H4 (cell line): ENCODE measurements around the gene CYP17A1. TPM values are rescaled to one million over a fixed set of nuclear protein-coding genes. Genes with fewer than 3 reads are reported as not detected.
A peak's percentile ranks its signal among the peaks of the same experiment; 100 is the strongest.

Experiments
- DNase-seq: peaks from one replicate; pipeline ENCODE4 v3.0.0-alpha.2; 2015; ENCODE audit warnings: low spot score
- total RNA-seq: library from RNA; depleted of rRNA; stranded (reverse); fragments of >200 nt; shearing (Covaris generic); gene quantifications from 2 replicates; pipeline ENCODE4 v1.2.3, GENCODE V29; 2014

CYP17A1 gene
- total RNA-seq, 1 experiment from 2014 or later, result not detected

DNA sequence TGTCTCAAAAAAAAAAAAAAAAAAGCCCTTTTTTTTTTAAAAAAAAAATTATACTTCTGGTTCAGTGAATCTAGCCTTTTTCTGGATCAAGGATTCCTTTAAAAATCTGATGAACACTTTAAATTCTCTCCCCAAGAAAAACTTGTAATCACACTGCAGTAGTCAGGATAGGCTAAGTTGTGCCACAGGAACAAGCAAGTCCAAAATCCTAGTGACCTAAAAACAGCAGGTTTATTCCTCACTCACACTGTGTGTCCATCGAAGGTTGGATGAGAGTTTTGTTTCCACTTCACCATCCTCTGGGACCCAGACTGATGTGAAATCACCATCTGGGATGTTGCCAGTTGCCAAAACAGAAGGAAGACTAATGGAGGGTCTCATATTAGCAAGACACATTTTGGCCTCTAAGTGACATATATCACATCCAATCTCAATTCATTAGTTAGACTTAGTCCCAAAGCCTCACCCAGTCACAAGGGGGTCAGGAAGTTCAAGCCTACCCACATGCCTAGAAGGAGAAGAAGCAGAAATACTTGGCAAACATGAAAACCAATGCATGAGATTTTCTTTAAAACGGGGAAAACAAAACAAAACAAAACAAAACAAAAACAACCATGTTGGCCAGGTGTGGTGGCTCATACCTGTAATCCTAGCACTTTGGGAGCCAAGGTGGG lies 32.7 kb downstream of the CYP17A1 start:
- DNase-seq, result no peak

DNA sequence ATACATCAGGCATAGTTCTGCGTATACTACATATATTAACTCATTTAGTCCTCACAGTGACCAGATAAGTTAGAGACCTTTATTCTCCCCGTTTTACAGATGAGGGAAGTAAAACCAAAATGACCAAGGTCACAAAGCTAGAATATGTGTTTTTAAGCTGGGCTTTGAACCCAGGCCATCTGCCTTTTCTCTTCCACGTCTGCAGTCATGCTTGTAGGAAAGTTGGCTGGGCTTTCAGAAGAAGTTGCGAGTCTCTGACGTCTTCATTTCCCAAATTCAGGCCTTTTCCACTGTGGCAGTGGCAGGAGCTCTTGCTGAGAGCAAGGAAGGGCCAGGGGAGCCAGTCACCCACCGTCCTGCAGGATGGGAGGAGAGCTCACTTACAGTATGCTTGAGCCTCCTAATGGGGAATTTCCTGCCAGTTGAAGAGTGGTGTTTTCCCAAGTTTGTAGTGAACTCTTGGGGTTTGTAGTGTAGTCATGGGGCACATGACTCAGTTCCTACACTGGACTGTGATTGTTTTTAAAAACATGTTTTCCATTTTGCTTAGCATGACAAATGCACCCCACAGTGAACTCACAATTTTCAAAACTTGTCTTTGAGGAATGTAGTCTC lies 34.2 kb downstream of the CYP17A1 start:
- DNase-seq, result no peak

DNA sequence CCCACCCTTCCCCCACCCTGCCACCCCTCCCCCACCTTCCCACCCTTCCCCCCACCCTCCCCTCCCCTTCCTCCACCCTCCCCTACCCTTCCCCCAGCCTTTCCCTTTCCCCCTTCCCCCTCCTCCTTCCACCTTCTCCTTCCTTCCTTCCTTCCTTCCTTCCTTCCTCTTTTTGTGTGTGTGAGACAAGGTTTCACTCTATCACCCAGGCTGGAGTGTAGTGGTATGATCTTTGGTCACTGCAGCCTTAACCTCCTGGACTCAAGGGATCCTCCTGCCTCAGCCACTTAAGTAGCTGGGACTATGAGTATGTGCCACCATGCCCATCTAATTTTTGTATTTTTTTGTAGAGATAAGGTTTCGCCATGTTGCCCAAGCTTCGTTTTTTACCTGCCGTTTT lies 35.2 kb downstream of the CYP17A1 start:
- DNase-seq, result no peak

DNA sequence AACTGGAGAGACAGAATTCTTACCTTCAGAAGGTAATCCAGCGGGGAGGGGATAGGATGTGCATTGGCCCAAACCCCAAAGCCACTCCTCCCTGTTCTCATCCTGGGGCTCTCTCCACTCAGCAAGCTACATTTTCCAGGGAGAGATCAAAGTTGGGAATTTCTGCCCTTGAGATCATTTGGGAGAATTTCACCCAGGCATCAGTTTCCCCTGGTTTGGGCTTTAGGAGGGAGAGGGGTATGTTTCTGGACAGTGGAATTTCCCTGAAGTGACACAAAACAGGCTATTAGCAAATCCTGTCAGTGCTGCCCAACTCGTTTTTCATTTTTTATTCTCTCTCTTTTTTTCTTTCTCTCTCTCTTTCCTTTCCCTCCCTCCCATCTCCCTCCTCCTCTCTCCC lies 35.7 kb downstream of the CYP17A1 start:
- DNase-seq, result no peak

DNA sequence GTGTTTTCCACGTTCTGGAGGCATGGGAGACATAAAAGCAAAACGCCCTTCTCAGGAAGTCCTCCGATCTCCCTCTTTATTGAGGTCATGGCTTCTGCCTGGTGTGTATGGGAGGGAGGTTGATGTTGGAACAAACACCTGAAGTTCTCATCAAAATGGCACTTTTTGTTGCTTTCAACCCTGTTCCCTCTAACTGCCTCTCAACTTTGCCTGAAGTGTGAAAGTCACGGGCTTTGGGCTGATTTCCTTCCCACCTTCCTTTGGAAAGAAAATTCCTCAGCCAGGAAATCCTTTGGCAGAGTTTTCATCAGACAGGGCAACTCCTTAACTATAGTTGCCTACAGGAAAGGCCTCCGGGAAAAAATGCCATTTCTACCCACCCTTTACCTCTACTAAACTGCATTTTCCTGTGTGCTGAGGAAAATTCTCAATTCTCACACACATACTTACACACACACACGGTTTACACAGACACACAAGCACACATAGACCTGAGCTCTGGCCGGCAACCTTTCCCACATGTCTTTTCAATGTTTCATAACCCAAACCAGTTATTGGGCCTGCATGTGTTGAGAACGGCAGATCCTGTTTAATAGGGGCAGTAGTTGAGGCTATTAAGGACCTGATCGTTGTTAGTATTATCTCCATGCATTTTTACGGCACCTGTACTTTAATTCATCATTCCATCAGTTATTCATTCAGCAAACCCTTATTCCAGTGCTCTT lies 36.4 kb downstream of the CYP17A1 start:
- no peak for DNase-seq

DNA sequence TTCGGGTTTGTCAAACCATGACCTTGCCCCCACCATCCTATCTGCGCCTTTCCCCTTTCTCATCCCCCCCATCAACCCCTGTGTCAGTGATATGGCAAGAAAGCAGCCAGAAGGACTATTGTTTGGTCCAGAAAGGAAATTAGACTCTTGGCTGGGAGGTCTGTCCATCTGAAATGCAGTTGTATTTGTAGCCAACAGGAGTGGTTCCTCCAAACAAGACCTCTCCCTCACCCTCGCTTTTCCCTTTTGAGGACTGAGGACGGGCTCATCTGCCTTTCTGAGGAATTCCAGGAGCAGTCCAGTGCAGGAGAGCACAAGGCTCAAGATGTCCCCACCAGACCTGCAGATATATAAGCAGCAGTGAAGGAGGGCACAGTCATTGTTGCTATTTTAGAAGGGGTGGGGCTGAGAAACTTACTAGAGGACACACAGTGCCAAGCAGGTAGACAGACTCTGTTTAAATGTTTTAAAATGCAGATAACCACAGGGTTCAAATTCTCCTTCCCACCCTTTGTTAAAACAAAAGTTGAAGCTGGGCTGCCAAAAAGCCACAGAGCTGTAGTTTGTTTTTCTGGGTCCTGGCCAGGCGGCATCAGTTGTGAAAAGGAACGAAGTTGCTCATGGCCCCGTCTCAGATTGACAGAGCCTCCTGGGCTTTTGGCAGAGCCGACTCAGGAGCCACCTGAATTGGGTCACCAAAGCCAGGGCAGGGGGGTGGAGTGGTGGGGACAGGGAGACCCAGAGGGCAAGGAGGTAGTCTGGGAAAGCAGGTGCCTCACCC lies 37.3 kb downstream of the CYP17A1 start:
- no peak for DNase-seq

DNA sequence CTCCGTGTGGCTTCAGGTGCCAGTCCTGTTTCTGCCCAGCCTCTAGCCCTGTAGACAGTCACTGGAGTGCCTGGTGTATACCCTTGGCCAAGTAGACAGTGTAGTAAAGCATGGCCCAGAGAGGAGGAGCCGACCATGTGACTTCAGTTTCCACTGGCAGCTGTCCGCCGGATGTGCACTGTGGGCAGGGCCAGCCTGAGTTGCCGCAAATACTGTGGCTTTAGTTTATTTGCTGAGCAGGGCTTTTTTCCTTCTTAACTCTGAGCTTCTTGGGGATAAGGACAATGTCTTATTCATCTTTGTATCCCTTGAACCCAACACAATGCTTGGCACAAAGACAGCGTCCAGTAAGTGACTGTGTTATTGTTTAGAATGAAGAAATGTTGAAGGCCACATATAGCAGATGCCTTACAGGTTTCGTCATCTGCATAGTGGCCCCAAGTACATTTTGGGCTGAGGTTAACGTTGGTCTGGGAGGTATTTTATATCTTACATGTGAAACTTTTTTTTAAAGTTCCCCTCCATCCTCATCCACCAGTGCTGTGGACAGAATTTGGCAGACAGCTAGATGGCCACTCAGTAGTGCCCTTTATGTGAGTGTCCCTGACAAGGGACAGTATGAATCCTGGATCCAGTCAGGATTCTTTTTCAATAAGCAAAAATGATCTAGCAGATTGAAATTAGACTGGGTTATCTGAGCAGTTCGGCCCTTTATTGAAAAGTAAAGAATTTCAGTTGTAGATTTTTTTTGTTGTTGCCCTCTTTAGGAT lies 40.6 kb downstream of the CYP17A1 start:
- DNase-seq, result no peak

DNA sequence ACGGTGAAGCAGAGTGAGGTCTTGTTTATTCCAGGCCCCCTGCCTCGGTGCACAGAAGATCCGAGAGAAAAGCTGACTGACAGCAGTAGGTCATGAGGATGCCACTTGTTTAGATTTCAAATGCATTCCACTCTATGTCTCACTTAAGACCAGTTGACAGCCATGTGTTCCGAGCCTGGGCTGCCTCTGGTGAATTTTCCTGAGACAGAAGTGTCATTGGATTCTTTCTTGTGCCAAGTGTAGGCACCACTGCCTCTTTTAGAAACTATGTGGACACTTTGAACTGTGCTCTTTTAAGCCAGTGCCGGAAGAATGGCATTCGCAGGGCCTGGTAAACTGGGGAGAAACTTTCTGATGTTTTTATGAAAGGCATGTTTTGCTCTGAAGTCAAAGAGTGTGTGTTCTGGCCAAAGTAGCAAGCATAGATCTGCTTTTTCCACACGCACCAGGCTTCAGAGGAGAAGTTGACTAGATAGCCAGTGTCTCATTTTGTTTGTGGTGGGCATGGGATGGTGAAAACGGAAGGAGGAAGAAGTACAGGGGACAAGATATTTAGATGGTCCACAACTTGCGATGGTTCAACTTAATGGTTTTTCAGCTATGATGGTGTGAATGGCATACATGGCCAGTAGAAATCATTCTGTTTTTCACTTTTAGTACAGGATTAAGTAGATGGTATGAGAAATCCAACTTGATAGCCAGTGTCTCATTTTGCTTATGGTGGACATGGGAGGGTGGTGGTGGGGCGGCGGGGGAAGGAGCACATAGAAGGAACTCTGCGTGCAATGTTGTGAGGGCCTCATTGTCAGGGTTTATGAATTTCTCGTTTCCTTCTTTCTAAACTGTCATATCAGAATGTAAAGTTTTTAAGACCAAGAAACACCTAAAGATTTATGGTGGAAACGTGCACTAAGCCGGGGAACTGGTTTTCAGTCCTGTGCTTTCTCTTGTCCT lies 41.5 kb downstream of the CYP17A1 start:
- no peak for DNase-seq

DNA sequence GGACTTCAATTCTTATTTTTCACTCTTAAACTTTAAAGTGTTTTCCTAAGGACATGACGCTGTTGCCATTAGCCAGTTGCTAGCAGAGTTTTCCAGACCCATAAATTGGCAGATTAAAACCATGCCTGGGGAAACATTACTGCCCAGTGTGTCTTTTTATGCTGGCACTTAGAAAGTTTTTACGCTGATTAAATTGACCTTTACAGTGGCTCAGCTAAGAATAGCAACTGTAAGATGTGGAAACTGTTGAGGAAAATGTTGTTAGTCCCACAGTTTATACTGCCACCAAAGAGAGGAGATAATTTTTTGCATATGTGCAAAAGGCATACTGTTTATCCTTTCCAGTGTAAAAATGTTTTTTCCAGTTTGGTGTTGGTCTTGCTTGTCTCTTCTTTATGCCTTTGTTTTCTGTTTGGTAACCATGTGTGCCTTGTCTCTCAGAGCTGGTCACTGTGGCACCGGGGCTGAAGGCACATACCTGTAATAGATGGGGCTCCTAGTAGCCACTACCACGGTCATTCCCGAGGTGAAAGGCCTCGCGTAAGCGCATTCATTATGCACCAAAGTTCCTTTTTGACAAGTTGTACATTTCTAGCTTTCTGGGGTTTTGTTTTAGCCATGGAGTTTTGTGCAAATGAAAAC lies 45.3 kb downstream of the CYP17A1 start:
- DNase-seq, result no peak

DNA sequence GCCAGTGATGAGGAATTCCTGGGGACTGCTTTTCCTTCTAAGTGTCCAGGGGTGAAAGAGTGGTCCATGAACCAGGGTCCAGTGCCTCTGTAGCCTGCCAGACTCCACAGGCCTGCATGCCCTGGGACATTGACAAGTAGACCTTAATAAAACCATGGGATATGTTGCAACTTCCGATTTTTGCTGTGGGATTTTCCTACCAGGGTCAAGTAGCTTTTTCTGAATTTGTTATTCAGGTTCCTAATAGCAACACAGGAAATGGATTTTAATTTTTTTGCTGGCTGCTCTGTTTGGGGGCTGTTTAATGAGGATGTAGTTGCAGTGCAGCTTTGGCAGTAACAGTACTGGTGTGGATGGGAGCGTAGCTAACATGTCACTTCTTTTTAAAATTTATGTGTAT lies 51.4 kb downstream of the CYP17A1 start:
- DNase-seq, result no peak

DNA sequence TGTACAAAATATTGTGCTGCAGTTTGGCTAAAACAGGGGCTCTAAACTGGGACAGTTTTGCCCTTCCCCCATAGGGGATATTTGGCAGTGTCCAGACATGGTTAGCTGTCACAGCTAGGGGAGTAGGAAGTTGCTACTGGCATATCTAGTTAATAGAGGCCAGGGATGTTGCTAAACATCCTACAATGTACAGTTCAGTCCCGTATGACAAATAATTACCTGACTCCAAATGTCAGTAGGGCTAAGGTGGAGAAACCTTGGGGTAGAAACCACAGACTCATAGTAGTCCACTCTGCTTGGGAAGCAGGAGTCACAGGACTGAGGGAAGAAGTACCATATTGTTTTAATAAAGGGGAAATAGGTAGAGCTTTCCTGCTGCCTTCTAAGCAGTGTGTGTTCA lies 53.6 kb downstream of the CYP17A1 start:
- DNase-seq, result no peak

DNA sequence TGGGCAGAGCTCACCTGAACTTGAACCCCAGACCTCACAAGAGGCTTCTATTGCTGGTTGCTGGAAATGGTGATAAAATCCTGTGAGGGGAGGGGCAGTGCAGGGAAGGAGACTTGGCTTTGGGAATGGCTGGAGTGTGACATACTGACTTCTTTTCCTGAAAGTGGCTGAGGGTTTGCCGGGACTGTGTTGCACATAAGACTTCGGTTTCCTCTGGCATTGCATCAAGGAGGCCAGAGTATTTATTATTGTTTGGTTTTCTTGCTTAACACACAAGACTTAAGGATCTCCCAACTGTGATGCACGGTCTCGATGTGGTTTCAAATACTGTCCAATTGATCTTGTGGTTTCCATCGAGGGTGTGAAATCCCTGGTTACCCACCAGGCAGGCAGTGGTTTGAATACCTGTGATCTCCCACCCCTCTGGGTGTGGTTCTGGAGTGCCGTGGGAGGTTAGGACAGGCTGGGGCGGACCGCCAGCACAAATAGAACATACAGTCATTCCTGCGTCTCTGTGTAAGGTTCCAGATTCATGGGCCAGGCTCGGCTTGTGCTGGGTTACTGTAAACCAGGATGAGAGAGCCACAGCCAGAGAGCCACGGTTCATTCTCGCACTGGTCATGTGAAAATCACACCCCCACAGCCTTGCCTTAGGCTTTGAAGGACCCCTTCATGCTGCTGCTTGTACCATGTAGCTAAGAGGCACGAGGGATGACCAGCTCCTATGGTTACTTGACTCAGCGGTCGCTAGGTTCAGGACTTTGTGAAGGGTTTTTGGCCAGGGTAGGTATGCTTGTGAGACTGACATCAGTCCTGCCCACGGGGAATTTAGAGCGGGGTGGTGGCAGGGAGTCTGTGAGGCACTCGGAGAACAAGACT lies 54.3 kb downstream of the CYP17A1 start:
- peak; percentile 87 for DNase-seq

DNA sequence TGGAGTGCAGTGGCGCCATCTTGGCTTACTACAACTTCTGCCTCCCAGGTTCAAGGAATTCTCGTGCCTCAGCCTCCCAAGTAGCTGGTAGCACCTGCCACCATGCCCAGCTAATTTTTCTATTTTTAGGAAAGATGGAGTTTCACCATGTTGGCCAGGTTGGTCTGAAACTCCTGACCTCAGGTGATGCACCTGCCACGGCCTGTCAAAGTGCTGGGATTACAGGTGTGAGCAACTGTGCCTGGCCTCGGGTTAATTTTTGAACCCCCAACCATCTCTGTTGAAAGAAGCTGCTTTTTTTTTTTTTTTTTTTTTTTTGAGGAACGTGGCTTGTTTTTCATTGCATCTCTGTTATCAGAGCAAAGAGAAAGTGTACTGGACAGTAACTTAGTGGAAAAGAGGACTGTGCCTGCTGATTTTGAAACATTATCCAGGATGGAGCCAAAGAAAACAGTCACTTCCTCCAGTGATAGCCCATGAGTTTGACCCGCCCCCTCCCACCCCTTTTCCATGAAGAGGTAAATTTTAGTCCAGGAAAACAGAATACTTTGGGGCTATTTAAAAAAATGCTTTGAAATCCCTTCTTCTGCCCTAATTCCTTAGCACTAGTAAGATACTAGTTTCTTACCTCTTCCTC lies 55.2 kb downstream of the CYP17A1 start:
- DNase-seq, result no peak

DNA sequence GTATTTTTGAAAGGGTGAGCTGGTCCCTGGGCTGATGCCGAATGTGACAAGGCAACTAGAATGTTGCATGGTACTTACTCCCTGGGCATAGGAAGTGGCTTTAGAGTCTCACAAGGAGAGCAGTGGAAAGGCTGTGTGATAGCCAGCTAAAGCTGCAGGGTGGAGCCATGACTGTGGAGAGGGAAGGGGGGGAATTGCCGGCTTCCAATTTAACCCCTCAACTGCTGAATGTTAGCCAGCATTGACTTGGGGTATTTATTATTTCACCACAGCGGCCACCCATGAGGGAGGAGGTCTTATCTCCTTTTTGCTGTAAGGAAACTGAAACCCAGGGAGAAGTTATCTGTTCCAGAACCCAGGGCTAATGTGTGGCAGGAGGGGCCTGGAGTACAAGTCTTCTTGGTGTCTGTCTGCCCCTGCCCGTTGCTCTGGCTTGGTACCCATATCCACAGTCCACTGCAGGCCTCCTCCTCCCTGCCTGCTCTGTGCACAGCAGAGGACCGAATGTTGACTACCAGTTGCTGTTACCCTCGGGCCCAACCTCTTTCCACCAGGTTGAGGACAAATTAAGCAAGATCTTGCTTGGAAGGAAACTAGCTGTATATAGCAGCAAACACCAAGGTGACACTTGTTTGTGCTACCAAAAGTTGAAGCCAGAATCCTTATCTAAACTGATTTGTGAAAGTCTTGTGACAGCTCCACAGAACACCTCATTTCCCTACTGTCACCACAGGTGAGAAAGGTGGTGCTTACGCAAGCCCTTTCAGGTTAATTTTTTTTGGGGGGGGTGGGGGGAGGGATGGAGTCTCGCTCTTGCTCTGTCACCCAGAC lies 55.9 kb downstream of the CYP17A1 start:
- no peak for DNase-seq
